GM15510 (cell line): ENCODE data around the gene BSG.

Experiments
- POLR2A ChIP-seq: IDR thresholded peaks from 3 replicates; pipeline ENCODE4 v1.6.1; 2011; ENCODE audit warnings: borderline replicate concordance; ENCODE audit not compliant: insufficient read length; ENCODE audit errors: extremely low read depth

Gene BSG

DNA sequence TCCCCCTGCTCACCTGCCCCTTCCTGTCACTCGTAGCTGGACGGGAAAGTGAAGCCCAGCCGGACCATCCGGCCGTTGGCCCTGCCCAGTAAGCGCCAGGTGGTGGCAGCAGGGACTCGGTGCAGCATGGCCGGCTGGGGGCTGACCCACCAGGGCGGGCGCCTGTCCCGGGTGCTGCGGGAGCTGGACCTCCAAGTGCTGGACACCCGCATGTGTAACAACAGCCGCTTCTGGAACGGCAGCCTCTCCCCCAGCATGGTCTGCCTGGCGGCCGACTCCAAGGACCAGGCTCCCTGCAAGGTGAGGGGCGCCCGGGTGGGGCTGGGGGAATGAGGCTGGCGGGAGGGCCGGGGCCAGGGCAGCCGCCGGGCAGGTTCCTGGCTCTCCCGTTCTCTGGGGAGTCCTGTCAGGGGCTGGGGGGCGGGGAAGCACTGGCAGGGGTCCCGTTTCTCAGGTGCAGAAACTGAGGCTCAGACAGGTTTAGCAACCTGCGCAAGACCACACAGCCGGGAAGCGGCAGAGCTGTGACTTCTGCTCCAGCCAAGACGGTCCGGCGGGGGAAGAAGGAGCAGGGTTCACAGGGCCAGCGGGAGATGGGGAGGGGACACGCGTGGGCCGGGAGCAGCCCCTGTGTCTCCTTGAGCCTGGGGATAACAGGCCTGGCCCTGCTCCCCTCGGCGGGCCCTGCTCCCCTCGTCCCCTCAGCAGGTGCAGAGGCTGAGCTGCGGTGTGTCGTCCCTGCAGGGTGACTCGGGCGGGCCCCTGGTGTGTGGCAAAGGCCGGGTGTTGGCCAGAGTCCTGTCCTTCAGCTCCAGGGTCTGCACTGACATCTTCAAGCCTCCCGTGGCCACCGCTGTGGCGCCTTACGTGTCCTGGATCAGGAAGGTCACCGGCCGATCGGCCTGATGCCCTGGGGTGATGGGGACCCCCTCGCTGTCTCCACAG is 23.2 kb upstream of the BSG start:
- no peak for TF ChIP-seq POLR2A

DNA sequence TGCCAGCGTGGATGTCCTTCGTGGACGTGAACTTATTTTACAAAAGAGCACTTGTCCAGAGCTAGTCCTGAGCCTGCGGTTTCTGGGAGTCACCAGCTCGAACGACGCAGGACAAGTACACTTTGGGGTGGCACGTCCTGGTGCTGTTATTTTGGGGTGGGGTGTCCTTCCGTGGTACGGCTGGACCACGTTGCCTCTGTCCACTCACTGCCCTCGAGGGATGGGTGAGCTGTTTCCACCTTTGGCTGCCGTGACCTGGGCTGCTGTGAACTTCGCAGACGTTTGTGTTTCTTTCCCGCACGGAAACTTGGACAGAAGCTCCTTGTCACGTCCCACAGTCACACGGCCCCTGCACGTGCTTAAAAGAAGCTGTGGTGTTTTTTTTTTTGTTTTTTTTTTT is 17.6 kb upstream of the BSG start:
- TF ChIP-seq POLR2A = no peak

DNA sequence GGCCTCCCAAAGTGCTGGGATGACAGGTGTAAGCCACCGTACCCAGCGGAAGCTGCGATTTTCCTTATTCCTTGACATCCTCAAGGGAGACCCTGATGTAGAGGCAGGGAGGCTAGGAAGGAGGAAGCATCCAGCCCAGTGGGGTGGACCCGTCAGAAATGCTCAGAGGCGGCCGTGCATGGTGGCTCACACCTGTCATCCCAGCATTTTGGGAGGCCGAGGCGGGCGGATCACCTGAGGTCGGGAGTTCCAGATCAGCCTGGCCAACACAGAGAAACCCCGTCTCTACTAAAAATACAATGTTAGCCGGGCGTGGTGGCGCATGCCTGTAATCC is 17.0 kb upstream of the BSG start:
- no peak for TF ChIP-seq POLR2A

DNA sequence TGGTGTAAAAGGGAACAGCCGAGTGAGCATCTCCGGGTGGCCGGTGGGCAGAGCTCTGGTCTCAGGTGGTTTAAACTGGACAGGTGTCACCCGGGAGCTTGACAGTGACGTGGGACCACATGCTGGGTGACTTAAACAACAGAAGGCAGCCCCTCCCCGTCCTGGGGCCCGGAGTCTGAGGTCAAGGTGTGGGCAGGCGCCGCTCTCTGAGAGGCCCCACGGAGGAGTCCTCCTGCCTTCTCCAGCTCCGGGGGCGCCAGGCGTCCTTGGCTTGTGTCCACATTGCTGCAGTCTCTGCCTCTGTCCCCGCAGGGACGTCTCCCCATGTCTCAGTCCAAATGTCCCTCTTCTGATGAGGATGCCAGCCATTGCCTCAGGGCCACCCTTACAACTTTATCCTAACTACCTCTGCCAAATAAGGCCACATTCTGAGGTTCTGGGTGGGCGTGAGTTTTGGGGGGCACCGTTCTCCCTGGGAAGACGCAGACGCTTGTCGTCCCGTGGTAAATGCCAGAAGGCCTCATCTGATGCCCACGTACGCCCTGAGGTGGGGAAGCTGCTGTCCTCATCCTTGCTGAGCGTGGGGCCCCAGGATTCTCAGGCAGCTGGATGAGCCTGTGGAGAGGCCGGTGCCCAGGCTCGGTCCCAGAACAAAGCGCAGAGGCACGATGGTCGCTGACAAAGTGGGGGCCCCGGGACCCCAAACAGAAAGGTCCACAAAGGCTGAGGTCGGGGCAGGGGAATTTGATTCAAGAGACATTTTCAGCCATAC is 15.6 kb upstream of the BSG start:
- TF ChIP-seq POLR2A = no peak

DNA sequence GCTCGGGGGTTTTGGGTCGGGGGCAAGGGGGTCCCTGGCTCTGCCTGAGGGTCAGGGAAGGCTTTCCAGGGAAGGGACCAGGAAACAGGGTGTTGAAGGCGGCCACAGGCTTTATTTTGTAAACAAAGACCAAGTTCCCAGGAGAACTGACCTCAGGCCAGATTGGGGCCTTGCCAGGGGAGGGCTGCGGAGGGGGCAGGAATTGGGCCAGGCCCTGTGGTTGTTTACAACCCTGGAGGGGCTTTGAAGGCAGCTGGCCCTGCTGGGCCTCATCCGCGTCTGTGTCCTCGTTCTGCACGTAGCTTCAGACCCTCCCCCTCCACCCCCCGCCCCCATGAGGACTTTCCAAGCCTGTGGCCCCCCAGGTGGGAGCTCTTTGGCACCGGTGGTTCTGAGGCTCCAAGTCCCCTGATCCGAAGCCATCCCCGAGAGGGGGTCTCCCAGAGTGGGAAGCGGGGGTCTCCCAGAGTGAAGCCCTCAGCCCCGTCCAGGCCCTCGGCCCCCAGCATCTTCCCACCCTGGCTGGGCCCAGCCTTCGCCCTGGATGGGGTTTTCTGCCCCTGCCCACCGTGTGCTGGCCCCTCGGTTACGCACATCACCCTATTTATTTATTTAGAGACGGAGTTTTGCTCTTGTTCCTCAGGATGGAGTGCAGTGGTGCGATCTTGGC is 13.5 kb upstream of the BSG start:
- TF ChIP-seq POLR2A = no peak

DNA sequence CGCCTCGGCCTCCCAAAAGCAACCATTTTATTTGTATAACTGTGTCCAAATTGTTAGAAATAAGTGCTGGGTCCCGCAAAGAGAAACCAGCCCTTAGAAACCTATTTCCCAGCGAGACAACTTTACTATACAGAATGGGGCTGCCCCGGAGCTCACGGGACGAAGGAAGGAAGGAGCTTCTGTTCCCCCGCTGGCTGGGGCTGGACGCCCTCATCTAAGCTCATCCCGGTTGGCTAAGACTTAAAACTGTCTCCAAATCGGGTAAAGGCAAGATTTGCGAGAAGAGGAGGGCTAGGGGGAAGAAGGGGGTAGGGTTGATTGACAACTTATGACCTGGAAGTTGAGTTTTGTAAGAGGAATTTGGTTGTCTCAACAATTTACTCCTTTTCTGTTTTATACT is 12.3 kb upstream of the BSG start:
- TF ChIP-seq POLR2A = no peak

DNA sequence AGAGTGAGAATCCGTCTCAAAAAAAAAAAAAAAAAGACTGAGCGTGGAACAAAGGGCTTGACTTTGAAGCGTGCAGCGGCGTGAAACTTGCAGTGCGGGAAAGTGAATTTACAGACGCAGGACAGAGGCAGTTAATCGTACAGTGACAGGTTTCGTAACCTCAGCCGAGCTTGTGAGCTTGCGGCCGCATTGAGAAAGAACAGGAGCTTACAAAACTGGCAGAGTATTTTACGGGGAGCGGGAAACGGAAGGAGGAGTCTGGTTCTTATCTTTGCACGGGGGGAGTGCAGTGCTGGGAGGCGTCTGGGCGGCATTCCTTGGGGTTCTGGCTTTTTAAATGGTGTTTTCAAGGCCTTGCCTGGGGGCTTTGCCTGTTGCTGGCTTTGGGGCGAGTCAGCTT is 6.0 kb upstream of the BSG start:
- no peak for TF ChIP-seq POLR2A

DNA sequence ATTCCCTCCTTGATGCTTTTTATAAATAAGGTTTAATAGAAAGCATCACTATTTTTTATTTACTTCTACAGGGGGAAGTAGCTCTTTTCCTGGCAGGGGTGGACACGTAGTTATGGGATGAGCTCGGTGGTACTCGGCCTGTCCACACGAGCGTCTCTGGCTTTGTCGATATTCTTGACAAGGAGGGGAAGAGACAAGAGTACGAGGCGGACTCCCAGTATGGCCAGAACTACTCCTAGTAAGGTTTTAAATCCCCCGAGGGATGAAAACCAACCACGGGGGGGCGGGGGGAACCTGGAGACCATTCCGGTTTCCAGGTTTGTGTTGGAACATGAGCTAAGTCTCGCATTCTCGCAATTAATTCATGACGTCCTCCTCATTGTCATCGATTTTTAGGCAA is 5.6 kb upstream of the BSG start:
- no peak for TF ChIP-seq POLR2A

DNA sequence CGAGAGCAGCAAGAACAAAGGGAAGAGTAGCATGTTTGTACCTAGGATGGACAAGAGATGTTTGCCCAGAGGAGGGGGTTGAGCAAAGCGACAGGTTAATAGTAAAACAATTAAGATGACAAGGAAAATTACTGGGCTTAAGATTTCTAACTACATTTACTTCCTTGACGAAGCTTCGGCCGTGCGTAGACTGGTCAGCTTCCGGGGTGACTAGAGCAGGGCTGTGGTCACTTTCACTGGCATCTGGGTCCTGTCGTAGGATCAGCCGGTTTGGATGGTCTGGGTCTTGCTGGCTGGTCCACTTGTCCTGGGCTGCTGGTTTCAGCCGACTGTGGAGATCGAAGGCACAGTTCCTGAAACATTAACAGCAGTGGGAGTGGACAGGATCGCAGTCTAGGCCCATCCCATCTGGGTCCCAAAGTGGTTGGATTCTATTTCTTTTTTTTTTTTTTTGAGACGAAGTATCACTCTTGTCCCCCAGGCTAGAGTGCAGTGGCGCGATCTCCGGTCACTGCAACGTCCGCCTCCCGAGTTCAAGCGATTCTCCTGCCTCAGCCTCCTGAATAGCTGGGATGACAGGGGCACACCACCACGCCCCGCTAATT is 5.0 kb upstream of the BSG start:
- TF ChIP-seq POLR2A = no peak

DNA sequence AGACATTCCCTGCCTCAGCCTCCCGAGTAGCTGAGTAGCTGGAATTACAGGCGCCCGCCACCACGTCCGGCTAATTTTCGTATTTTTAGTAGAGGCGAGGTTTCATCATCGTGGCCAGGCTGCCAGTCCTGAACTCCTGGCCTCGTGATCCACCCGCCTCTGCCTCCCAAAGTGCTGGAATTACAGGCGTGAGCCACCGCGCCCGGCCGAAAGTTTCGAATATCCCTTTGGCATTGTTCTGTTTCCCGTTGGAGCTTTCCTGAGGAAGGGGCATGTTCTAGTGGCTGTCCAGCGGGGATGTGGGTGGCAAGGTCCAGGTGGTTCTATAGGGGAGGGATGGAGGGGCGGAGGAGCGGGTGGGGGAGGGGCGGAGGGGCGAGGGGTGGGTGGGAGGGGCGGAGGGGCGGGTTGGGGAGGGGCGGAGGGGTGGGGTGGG is 2.1 kb upstream of the BSG start:
- no peak for TF ChIP-seq POLR2A

DNA sequence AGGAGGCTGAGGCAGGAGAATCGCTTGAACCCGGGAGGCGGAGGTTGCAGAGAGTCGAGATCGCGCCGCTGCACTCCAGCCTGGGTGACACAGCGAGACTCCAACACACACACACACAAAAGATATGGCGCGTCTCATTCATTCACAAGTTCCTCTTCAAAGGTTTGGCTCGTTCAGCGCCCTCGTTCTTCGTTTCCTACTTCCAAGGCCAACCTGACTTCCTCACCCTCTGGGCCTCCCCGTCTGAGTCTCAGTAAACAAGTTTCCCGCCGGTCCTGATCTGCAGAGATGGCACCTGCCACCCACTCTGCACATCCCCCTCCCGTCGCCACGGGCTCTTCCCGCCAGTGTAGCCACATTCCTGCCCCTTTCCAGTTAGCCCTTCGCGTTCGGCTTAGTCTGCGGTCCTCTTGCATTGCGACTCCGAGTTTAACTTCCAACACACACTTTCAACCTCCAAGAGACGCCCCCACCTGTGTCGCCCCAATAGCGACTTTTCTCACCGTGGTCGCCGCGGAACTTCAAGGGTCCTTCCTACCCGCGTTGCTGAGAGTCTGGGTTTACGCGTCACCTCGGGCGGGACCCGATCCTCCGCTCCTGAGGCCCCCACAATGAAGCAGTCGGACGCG is 1.3 kb upstream of the BSG start:
- TF ChIP-seq POLR2A = no peak

DNA sequence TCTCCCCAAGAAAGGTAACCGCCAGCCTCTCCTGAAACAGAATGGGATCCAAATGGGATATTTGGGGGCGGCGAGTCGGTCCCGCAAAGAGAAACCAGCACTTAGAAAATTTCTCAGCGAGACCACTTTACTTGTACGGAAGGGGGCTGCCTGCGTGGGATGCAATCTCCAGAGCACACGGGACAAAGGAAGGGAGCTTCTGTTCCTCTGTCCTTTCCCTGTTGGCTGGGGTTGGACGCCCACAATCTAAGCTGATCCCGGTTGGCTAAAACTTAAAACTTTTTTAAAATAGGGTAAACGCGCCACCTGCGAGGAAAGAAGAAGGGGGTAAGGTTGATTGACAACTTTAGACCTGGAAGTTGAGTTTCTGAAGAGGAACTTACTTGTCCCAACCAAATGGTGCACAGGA is 826 bp upstream of the BSG start:
- no peak for TF ChIP-seq POLR2A

DNA sequence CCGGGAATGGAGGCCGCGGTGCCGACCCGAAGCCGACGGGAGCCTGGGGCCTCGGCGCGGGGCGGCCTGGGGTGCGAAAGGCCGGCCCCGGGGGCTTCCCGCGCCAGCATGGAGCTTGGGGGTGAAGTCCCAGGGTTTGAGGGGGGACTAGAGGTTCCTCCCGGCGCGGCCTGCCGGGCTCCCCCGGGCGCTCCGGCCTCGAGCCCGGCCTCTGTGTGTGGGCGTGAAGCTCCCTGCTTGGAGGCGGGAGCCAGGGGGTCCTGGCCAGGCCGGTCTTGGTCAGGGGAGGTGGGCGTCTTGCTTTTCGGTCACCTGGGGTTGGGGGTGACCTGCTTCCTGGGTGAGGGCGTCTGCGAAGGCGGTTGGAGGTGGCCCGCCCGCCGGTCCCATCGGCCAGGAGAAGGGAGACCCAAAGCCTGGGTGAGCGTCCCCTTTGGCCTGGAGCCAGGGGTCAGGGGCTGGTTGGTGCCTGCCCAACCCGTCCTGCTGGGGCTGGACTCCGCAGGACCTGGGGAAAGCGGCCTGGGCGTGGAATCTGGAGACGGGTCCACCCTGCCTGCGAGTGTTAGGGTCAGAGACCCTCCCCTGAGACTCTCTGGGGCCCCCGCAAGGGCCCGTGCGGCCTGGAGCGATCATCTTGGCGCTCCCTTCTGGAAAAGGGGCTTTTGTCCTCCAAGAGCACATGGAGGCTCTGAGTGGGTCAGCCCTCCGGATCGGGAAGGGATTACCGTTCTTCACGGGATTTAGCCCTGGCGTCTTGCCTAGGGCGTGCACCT is 535 bp downstream of the BSG start:
- no peak for TF ChIP-seq POLR2A

DNA sequence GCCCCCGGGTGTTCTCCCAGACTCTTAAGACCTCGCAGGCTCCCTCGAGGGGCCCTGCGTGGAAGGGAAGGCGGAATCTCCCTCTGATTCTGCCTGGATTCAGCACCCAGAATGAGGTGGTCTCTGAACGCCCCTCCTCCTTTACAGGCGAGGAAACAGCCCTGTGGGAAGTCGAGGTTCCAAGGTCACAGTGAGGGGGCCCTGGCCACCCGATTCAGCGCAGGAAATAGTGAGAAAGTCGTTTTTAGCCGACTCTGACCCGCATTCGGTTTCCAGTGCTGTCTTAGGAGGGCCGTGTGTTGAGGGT is 1.1 kb downstream of the BSG start:
- no peak for TF ChIP-seq POLR2A
